A673 (cell line): ENCODE results near the gene CRY1. TPM values are rescaled to one million over a fixed set of nuclear protein-coding genes. Genes with fewer than 3 reads are reported as not detected.

ENCODE experiments used
- BruUV-seq: library from RNA; stranded (reverse); fragments of 400-500 nt; replicated peaks from 2 replicates; lab custom pipeline; 2021; lab: Mats Ljungman, UMichigan
- CTCF ChIA-PET: fragments of 300-600 bp; sonication (Branson Sonifier 250); formaldehyde crosslinking; loops from one replicate; lab custom pipeline; 2022; ENCODE audit warnings: antibody characterized with exemption; lab: Charles Lee
- POLR2A ChIA-PET: fragments of 300-600 bp; sonication (Branson Sonifier 250); formaldehyde crosslinking; loops from one replicate; lab custom pipeline; 2022; ENCODE audit warnings: antibody characterized with exemption; ENCODE audit not compliant: low non-redundant PET; lab: Charles Lee
- DNase-seq: peaks from one replicate; pipeline ENCODE4 v3.0.0-alpha.2; 2015; ENCODE audit warnings: low spot score
- H3K27ac ChIP-seq: fragments of 200-600 bp; sonication (generic); 2 replicates; pipeline ENCODE4 v1.5.1; 2016; ENCODE audit warnings: mixed run types, low read depth, mild to moderate bottlenecking, mixed read lengths, antibody characterized with exemption, low read length; ENCODE audit not compliant: poor library complexity, severe bottlenecking
- H3K27me3 ChIP-seq: fragments of 200-600 bp; sonication (generic); replicated peaks from 2 replicates; pipeline ENCODE4 v1.6.1; 2017; ENCODE audit warnings: mixed run types, low read depth, mild to moderate bottlenecking, mixed read lengths, antibody characterized with exemption, low read length; ENCODE audit not compliant: insufficient read depth, poor library complexity
- H3K36me3 ChIP-seq: fragments of 200-600 bp; sonication (generic); 2 replicates; pipeline ENCODE4 v1.6.1; 2016; ENCODE audit warnings: mixed run types, mild to moderate bottlenecking, mixed read lengths, antibody characterized with exemption, low read length; ENCODE audit not compliant: insufficient read depth, poor library complexity, severe bottlenecking
- H3K4me1 ChIP-seq: fragments of 200-600 bp; sonication (generic); 2 replicates; pipeline ENCODE4 v1.6.1; 2017; ENCODE audit warnings: mixed run types, mild to moderate bottlenecking, mixed read lengths, antibody characterized with exemption, low read length; ENCODE audit not compliant: insufficient read depth, poor library complexity, severe bottlenecking
- H3K4me3 ChIP-seq: fragments of 200-600 bp; sonication (generic); 2 replicates; pipeline ENCODE4 v1.5.1; 2016; ENCODE audit warnings: low read depth, mixed run types, mild to moderate bottlenecking, mixed read lengths, low read length; ENCODE audit not compliant: poor library complexity, severe bottlenecking
- H3K9me3 ChIP-seq: fragments of 200-600 bp; sonication (generic); 2 replicates; pipeline ENCODE4 v1.6.1; 2016; ENCODE audit warnings: mixed run types, low read depth, mild to moderate bottlenecking, mixed read lengths, antibody characterized with exemption, low read length; ENCODE audit not compliant: poor library complexity, severe bottlenecking
- EZH2 ChIP-seq: fragments of 200-600 bp; sonication (generic); IDR thresholded peaks from 2 replicates; pipeline ENCODE4 v1.6.1; 2017; ENCODE audit warnings: borderline replicate concordance, low read depth, mild to moderate bottlenecking, mixed read lengths, antibody characterized with exemption, low read length; ENCODE audit not compliant: poor library complexity, severe bottlenecking
- intact Hi-C: fragments of 100-400 bp; cut with micrococcal nuclease; formaldehyde crosslinking; loops from one replicate; pipeline ENCODE4 v1.10.0; 2022; ENCODE audit not compliant: unreplicated experiment
- total RNA-seq: library from RNA; stranded (reverse); gene quantifications from 2 replicates; pipeline ENCODE4 v1.2.3, GENCODE V29; 2021
- TF ChIP-seq, protein P1 (sequence below): fragments of 300-800, 200-600 bp; sonication (generic); conservative IDR thresholded peaks from 2 replicates; pipeline ENCODE4 v1.5.1; 2017; ENCODE audit warnings: low read depth, mild to moderate bottlenecking, antibody characterized with exemption, low read length, moderate library complexity, mixed read lengths

Gene CRY1
- total RNA-seq, 1 experiment from 2014 or later, result 41.0 TPM

DNA sequence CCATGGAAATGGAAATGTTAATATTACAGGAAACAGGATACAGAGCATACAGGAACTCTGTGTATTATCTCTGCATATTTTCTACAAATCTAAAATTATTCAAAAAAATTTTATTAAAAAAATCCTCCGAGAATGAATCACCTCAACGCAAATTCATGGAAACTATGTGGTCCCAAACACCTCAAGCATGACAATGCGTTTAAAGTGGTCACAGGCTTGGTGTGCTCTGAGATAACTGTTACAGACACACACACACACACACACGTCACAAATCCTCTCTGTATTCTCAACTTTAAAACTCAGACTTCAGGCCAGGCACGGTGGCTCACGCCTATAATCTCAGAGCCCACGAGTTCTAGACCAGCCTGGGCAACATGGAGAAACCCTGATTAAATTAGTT, 61.1 kb downstream of the CRY1 start:
- Histone ChIP-seq H3K4me1 (peaks cover 6% of the 10 kb centered on the region), H3K27me3 (no peaks in the 10 kb centered on the region), H3K4me3 (no peak overlapping the region), H3K27ac (no peak overlapping the region), H3K36me3 (no peaks in the 10 kb centered on the region), H3K9me3 (no peaks in the 10 kb centered on the region)
- DNase-seq, result no peak
- POLR2A ChIA-PET, result no interaction called here
- intact Hi-C loops, result no loop called here
- CTCF ChIA-PET, result no interaction called here
- no TSS peak for BruUV-seq
- TF ChIP-seq, protein P1, sequence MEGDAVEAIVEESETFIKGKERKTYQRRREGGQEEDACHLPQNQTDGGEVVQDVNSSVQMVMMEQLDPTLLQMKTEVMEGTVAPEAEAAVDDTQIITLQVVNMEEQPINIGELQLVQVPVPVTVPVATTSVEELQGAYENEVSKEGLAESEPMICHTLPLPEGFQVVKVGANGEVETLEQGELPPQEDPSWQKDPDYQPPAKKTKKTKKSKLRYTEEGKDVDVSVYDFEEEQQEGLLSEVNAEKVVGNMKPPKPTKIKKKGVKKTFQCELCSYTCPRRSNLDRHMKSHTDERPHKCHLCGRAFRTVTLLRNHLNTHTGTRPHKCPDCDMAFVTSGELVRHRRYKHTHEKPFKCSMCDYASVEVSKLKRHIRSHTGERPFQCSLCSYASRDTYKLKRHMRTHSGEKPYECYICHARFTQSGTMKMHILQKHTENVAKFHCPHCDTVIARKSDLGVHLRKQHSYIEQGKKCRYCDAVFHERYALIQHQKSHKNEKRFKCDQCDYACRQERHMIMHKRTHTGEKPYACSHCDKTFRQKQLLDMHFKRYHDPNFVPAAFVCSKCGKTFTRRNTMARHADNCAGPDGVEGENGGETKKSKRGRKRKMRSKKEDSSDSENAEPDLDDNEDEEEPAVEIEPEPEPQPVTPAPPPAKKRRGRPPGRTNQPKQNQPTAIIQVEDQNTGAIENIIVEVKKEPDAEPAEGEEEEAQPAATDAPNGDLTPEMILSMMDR, result no peak
- no peak for TF ChIP-seq EZH2

DNA sequence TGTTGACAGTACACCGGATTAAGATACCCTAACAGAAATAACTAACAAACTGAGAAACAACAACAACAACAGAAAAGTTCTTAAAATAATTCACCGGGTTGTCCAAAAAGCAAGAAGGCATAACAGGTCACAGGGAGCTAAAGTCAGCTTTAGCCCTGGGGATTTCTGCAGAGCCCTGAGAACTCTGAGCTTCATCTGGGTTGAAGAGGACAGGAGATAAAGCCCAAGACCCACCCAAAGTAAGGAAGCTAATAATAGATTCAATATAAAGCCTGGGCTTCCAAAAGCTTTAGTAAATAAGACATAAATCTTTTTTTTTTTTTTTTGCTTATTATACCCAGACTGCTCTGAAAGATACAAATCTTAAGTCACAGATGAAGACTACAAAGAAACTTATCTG, 62.3 kb downstream of the CRY1 start:
- ChIA-PET CTCF (no interaction called here), POLR2A (no interaction called here)
- DNase-seq, result no peak
- H3K4me1 ChIP-seq, result peaks cover 7% of the 10 kb centered on the region
- intact Hi-C loops, result no loop called here
- TF ChIP-seq, protein P1, result no peak
- no peak for TF ChIP-seq EZH2
- H3K4me3 ChIP-seq, result no peak overlapping the region
- no peaks in the 10 kb centered on the region for H3K27me3 ChIP-seq
- no peak overlapping the region for H3K27ac ChIP-seq
- no TSS peak for BruUV-seq
- H3K36me3 ChIP-seq, result no peaks in the 10 kb centered on the region
- no peaks in the 10 kb centered on the region for H3K9me3 ChIP-seq

DNA sequence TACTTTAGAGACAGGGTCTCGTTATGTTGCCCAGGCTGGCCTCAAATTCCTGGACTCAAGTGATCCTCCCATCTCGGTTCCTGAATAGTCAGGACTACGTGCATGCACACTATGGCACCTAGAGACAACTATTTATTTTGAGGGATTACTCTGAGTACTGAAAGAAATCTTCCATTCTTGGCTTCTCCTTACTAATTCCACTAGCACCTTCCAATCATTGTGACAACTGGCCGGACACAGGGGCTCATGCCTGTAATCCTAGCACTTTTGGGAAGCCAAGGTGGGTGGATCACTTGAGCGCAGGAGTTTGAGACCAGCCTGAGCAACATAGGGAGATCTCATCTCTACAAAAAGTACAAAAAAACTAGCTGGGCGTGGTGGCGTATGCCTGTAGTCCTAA, 64.3 kb downstream of the CRY1 start:
- H3K9me3 ChIP-seq, result no peaks in the 10 kb centered on the region
- DNase-seq, result no peak
- intact Hi-C loops, result no loop called here
- H3K4me3 ChIP-seq, result no peak overlapping the region
- ChIA-PET POLR2A (no interaction called here), CTCF (no interaction called here)
- peaks cover 7% of the 10 kb centered on the region for H3K4me1 ChIP-seq
- H3K36me3 ChIP-seq, result no peaks in the 10 kb centered on the region
- H3K27ac ChIP-seq, result no peak overlapping the region
- H3K27me3 ChIP-seq, result no peaks in the 10 kb centered on the region
- BruUV-seq, result no TSS peak
- TF ChIP-seq, protein P1, result no peak
- TF ChIP-seq EZH2, result no peak
